ENCODE data around the gene GATC. TPM values are rescaled to one million over a fixed set of nuclear protein-coding genes. Genes with fewer than 3 reads are reported as not detected.
A peak's percentile ranks its signal among the peaks of the same experiment; 100 is the strongest.

Gene GATC
- total RNA-seq, 2 experiments from 2014 or later: 35.8 to 37.6 TPM

GRCh38 chr12:120467439-120467838 lies 21.2 kb downstream of the GATC start:
- Histone ChIP-seq H3K27ac (ENCODE audit: low read depth, low read length, poor library complexity, severe bottlenecking) (no peak overlapping the region), H3K4me1 (ENCODE audit: insufficient read depth, low read length, poor library complexity, severe bottlenecking) (peaks cover 46% of the 10 kb centered on the region), H3K9me2 (ENCODE audit: insufficient read depth, low read length) (no peaks in the 10 kb centered on the region), H3K4me3 (ENCODE audit: low read depth, low read length, poor library complexity, severe bottlenecking) (peak overlapping the region; percentile 98), H3K79me2 (ENCODE audit: insufficient read depth, low read depth, low read length) (peaks cover 63% of the 10 kb centered on the region), H3K4me2 (ENCODE audit: low read length) (peak overlapping the region; percentile 100), H2AFZ (ENCODE audit: low read length) (no peak overlapping the region), H3K36me3 (ENCODE audit: insufficient read depth, low read length) (peaks cover 64% of the 10 kb centered on the region), H3K9me3 (ENCODE audit: low read length) (no peaks in the 10 kb centered on the region), H4K20me1 (ENCODE audit: insufficient read depth, low read length) (peaks cover 33% of the 10 kb centered on the region)
- ChIA-PET POLR2A (interaction anchor here (1.7 to 2.0 kb wide), 2 partner anchors 9 to 29 kb away, joined by 4 to 5 read pairs; no protein-coding TSS in a partner anchor), CTCF (ENCODE audit: unreplicated experiment) (interaction anchor here (1.0 kb wide), 1 partner anchor 36 kb away, joined by 6 read pairs; no protein-coding TSS in a partner anchor)
- TF ChIP-seq CTCF (conservative IDR thresholded peaks at IDR 0.05; ENCODE audit: low read length): no peak
- no peak for TF ChIP-seq EZH2phosphoT487 (IDR thresholded peaks at IDR 0.05; ENCODE audit: borderline replicate concordance, low read depth, low read length)
- BruUV-seq (replicated peaks): no TSS peak
- DNase-seq (ENCODE audit: low spot score): no peak
- intact Hi-C loops (cut with micrococcal nuclease; ENCODE audit: unreplicated experiment): loop anchor here (2.0 kb wide), 1 partner anchor 29 kb away; the partner anchor contains the start of gene COX6A1

GRCh38 chr12:120468325-120468820 lies 22.1 kb downstream of the GATC start:
- peak overlapping the region; percentile 100 for H3K4me2 ChIP-seq (ENCODE audit: low read length)
- H3K27ac ChIP-seq (ENCODE audit: low read depth, low read length, poor library complexity, severe bottlenecking): peak overlapping the region; percentile 69
- ChIA-PET POLR2A (interaction anchor here (0.7 to 1.7 kb wide), 7 partner anchors 10 to 213 kb away, joined by 3 to 5 read pairs (median 4); partner anchors contain the start of gene RNF10), CTCF (ENCODE audit: unreplicated experiment) (no interaction called here)
- no peak overlapping the region for H2AFZ ChIP-seq (ENCODE audit: low read length)
- H3K9me3 ChIP-seq (ENCODE audit: low read length): no peaks in the 10 kb centered on the region
- peak; percentile 46 for DNase-seq (ENCODE audit: low spot score)
- peaks cover 26% of the 10 kb centered on the region for H4K20me1 ChIP-seq (ENCODE audit: insufficient read depth, low read length)
- H3K4me1 ChIP-seq (ENCODE audit: insufficient read depth, low read length, poor library complexity, severe bottlenecking): peaks cover 46% of the 10 kb centered on the region
- BruUV-seq (replicated peaks): TSS peak; percentile 46
- no peak for TF ChIP-seq CTCF (conservative IDR thresholded peaks at IDR 0.05; ENCODE audit: low read length)
- H3K36me3 ChIP-seq (ENCODE audit: insufficient read depth, low read length): peaks cover 55% of the 10 kb centered on the region
- H3K9me2 ChIP-seq (ENCODE audit: insufficient read depth, low read length): no peaks in the 10 kb centered on the region
- peak overlapping the region; percentile 98 for H3K4me3 ChIP-seq (ENCODE audit: low read depth, low read length, poor library complexity, severe bottlenecking)
- intact Hi-C loops (cut with micrococcal nuclease; ENCODE audit: unreplicated experiment): no loop called here
- H3K79me2 ChIP-seq (ENCODE audit: insufficient read depth, low read depth, low read length): peaks cover 59% of the 10 kb centered on the region

- H3K4me3 ChIP-seq (ENCODE audit: low read depth, low read length, poor library complexity, severe bottlenecking): peak overlapping the region; percentile 98
- TF ChIP-seq CTCF (conservative IDR thresholded peaks at IDR 0.05; ENCODE audit: low read length) (peak; percentile 34), EZH2phosphoT487 (IDR thresholded peaks at IDR 0.05; ENCODE audit: borderline replicate concordance, low read depth, low read length) (no peak)
- intact Hi-C loops (cut with micrococcal nuclease; ENCODE audit: unreplicated experiment): loop anchor here (1.0 kb wide), 1 partner anchor 27 kb away; the partner anchor contains the start of gene DYNLL1
- H3K4me2 ChIP-seq (ENCODE audit: low read length): peak overlapping the region; percentile 100
- no TSS peak for BruUV-seq (replicated peaks)
- H3K79me2 ChIP-seq (ENCODE audit: insufficient read depth, low read depth, low read length): peaks cover 54% of the 10 kb centered on the region
- H3K9me3 ChIP-seq (ENCODE audit: low read length): no peaks in the 10 kb centered on the region
- ChIA-PET POLR2A (interaction anchor here (0.6 to 1.0 kb wide), 7 partner anchors 13 to 214 kb away, joined by 3 to 5 read pairs (median 4); partner anchors contain the start of gene RNF10), CTCF (ENCODE audit: unreplicated experiment) (interaction anchor here (0.6 kb wide), 1 partner anchor 211 kb away, joined by 3 read pairs; no protein-coding TSS in a partner anchor)
- no peaks in the 10 kb centered on the region for H3K9me2 ChIP-seq (ENCODE audit: insufficient read depth, low read length)
- no peak overlapping the region for H2AFZ ChIP-seq (ENCODE audit: low read length)
- peaks cover 49% of the 10 kb centered on the region for H3K36me3 ChIP-seq (ENCODE audit: insufficient read depth, low read length)
- H3K27ac ChIP-seq (ENCODE audit: low read depth, low read length, poor library complexity, severe bottlenecking): peak overlapping the region; percentile 69
- DNase-seq (ENCODE audit: low spot score): no peak
- H4K20me1 ChIP-seq (ENCODE audit: insufficient read depth, low read length): peaks cover 26% of the 10 kb centered on the region
- peaks cover 46% of the 10 kb centered on the region for H3K4me1 ChIP-seq (ENCODE audit: insufficient read depth, low read length, poor library complexity, severe bottlenecking)
Measured at GRCh38 chr12:120468821-120469449, 22.7 kb downstream of the GATC start.

All from OCI-LY7 (cell line).